T1000 (cell line): ENCODE results near the gene IGF2R.

Experiments
- DNase-seq: peaks from one replicate; lab custom pipeline; 2025; ENCODE audit warnings: mixed read lengths; lab: John Stamatoyannopoulos, UW

Gene IGF2R

DNA sequence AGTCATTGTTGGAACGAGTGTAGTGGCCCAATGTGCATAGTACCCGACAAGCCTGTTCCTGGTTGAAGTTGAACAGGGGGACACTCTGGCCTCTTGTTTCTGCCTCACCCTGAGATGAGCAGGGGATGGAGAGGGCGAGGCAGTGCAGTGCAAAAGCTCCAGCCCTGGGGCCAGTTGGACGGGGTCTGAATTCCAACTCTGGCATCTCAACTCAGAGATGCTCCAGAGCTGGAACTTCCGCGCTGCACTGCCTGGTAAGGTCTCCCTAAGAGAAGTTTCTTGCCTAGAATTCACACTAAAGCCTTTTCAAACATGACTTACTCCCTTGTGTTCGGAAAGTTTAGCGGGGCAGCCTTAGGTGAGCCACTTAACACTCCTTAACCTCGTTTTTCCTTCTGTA is 80.5 kb downstream of the IGF2R start:
- DNase-seq = no peak

DNA sequence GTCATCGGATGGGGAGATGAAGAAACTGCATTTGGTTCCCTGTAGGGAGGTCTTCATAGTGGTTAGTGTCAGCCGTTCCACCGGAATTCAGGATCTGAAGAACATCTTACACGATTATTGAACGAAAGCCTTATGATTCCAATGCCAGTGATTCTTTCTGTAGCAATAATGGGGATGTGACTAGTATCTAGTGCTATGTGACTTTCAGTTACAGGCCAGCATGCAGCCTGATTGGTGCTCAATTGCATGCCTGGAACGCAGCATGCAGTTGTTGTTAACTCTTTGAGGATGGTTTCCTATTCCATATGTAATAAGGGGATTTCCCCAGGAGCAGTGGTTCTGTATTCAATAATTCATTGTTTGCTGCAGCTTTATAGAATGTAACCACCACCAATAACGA is 81.1 kb downstream of the IGF2R start:
- no peak for DNase-seq

DNA sequence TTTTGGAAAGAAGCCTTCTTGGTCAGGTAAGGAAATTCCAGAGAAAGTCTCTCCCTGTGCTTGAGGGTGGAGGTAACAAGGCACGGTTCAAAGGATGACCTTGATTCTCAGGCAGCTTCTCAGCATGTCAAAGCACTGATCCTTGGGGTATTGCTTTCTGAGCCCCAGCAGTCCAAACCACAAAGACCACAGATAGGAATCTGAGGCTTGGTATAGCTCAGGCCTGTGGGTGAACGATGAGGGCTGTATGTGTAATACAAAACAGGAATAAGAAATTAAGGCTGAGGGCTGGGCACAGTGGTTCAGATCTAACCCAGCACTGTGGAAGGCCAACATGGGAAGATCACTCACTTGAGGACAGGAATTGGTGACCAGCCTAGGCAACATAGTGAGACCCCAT is 82.5 kb downstream of the IGF2R start:
- DNase-seq = no peak

GRCh38 chr6:160054271-160054670 is 85.4 kb downstream of the IGF2R start:
- DNase-seq = no peak

DNA sequence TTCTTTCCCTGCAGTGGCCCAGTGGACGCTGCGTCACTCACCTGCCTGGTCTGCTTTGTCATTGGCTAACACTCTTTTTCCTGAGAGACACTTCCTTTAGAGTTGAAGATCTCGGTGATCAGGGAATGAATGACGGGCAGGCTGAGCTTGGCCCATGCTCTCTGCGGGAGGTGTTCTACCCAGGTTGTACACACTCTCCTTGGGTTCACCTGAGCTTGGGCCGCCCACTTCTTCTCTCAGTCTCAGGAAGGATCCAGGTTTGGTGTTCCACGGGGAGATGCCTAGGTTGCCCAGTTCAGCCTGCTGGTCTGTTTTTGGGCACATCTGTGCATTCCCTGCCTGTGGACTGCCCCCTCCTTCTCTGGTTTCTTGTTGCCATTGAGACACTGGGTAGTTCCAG is 86.0 kb downstream of the IGF2R start:
- DNase-seq = no peak

DNA sequence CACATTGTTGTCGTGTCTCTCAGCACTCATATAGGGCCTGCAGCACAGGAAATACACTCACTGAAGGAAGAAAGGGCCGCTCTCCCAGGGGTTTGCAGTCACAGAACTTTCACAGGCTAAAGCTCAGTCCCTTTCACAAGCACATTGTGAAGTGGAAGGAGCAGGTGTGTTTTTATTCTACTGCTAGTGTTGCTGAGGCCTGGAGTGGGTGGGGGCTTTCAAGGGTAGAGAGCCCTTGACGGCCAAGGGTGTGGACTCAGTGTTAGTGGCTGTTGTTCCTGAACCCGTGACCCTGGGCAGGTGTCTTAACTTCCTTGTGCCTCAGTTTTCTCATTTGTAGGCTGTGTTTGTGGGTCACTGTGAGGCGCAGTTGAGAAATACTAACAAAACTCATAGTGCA is 86.5 kb downstream of the IGF2R start:
- DNase-seq = no peak

GRCh38 chr6:160055813-160056212 is 86.9 kb downstream of the IGF2R start:
- DNase-seq = no peak

DNA sequence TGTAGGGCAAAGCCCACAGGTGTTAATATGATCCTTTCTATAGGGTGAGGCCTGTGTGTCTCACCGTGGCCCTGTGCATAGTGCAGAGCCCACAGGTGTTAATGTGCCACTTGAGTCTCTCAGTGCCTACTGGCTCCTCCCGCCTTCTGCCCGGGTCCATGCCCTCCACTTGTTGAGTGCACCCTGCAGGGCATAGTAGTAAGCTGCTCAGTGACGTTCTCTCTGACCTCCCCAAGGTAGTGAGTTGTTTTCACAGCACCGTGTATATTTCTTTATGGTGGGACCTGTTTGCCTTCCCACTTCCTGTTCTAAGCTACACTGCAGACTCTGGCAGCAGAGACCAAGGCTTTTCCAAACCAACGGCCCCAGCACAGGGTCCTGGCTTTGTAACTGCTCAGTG is 88.2 kb downstream of the IGF2R start:
- no peak for DNase-seq

DNA sequence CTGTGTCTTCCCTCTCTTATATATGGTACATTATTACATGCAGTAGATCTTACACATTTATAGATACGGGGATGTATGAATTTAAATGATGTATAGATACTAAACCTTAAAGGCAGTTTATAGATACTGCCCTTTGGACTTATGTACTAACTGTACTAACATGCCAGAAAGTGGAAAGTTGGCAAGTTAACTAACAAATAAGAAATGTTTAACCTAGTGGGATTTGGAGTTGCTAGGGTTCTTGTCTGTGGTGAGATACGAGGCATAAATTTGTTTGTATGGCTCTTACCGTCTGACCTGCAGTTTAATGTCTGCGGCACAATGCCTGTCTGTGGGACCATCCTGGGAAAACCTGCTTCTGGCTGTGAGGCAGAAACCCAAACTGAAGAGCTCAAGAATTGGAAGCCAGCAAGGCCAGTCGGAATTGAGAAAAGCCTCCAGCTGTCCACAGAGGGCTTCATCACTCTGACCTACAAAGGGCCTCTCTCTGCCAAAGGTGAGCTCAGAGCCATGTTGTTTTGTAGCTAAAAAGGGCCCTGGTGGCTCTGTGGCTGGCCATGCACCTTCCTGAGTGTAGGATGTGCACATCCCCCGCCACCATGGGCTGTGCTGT is 89.8 kb downstream of the IGF2R start:
- DNase-seq = no peak

DNA sequence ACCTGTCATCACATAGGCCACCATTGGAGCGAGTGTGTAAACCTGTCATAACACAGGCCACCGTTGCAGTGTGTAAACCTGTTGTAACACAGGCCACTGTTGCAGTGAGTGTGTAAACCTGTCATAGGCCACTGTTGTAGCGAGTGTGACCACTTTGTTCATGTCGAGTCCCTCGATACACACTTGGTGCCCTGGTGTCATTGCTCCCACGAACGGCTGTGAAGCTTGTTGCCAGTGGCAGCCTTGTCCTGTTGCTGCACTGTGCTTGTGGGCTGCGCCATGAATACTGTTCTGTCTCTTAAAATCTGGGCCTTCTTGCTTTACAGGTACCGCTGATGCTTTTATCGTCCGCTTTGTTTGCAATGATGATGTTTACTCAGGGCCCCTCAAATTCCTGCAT is 91.3 kb downstream of the IGF2R start:
- DNase-seq = no peak

GRCh38 chr6:160060920-160061447 is 92.1 kb downstream of the IGF2R start:
- DNase-seq = no peak

DNA sequence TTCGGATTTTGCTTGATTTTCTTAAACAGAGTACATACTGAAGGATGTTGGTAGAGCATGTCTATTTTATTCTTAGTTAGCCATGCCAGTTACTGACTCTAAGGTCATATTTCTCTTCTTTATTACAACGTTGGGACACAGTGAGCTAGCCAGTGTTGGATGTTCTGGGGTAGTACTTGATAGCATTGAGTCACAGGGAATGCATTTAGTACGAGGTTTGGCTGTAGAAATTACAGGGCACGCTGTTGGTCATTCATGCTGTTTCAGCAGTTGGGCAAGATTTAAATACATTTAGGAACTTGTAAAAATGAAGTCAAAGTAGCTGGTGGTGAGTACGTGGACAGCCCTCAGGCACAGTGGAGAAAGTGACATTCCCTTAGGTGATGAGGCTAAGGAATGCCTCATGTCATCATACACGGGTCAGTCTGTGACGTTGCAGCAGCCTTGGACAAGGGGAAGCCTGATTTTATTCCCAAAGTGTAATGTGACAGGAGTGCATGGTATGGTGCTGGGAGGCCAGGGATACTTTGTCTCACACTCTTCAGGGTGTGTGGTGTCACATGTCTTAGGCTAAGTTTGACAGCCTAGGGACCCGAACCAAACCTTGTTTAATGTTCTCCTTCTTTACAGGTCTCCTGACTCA is 95.0 kb downstream of the IGF2R start:
- no peak for DNase-seq

- no peak for DNase-seq
These were observed 96.3 kb downstream of the IGF2R start for GRCh38 chr6:160065200-160065599.

- DNase-seq = no peak
These were observed 98.7 kb downstream of the IGF2R start for GRCh38 chr6:160067564-160067963.

DNA sequence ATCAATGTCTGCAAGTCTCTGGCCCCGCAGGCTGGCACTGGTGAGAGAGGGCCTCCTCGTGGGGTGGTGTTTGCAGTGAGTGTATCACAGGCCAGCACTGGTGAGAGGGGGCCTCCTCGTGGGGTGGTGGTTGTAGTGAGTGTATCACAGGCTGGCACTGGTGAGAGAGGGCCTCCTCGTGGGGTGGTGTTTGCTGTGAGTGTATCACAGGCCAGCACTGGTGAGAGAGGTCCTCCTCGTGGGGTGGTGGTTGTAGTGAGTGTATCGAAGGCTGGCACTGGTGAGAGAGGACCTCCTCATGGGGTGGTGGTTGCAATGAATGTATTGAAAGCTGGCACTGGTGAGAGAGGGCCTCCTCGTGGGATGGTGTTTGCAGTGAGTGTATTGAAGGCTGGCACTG is 99.5 kb downstream of the IGF2R start:
- no peak for DNase-seq

GRCh38 chr6:160069050-160069454 is 100.2 kb downstream of the IGF2R start:
- DNase-seq = no peak

GRCh38 chr6:160069459-160069858 is 100.6 kb downstream of the IGF2R start:
- DNase-seq = no peak

DNA sequence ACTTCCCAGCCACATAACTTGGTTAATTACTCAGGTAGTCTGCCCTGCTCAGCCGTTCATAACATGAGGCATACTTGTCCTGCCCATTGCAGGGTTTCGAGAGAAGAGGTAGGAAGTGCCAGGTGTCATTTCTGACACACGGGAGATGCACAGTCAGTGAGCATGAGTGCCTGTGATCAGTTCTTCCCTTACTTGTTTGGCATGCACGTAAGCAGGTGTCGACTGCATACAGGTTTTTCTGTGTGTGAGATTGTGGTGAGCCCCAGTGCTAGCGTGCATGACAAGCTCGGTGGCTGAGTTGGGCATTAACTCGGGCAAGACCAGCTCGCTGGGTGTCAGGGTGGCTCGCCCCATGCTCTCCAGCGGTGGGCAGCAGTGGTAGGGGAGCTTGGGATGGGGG is 101.5 kb downstream of the IGF2R start:
- DNase-seq = no peak

DNA sequence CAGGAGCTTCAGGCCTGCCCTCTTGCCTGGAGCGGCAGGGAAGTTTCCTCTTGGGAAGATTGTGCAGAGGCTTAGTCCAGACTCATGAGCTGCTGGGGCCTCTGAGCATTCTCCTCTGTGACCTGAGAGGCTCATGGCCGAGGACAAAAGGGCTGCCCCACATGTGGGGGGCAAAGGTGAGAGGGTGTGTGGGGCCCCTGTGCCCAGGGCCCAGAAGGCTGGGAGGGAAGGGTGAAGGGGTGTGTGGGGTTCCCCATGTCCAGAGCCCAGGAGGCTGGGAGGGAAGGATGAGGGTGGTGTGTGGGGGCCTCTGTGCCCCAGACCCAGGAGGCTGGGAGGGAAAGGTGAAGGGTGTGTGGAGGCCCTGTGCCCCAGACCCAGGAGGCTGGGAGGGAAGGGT is 101.9 kb downstream of the IGF2R start:
- no peak for DNase-seq

GRCh38 chr6:160071805-160072690 is 103.2 kb downstream of the IGF2R start:
- DNase-seq = no peak

DNA sequence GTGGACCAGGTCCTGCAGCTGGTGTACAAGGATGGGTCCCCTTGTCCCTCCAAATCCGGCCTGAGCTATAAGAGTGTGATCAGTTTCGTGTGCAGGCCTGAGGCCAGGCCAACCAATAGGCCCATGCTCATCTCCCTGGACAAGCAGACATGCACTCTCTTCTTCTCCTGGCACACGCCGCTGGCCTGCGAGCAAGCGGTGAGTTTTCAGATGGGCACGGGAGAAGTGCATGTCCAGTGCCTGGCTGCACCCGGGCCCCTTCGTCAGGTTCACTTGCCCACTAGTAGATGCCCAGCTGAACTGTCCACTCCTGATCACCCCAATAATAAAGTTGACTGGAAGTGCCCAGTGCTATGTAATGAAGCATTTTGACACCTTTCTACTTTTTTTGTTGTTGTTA is 104.4 kb downstream of the IGF2R start:
- no peak for DNase-seq

DNA sequence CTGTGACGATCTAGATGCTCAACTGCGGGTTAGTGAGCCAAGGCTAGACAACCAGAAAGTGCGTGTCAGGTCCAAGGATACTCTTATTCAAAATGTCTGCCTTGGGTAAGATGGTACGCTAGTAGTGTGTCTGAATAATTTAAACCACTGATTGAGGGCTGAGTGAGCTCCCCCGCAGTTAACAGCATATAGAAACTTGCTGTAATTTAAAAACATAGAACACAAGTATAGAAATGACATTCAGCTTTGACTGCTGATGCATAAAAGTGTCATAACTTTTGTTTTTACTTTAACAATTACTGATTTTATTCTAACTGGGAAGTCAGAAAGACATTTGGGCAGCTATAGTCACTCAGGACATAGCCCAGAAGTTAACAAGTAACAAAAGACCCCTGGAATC is 107.1 kb downstream of the IGF2R start:
- no peak for DNase-seq

DNA sequence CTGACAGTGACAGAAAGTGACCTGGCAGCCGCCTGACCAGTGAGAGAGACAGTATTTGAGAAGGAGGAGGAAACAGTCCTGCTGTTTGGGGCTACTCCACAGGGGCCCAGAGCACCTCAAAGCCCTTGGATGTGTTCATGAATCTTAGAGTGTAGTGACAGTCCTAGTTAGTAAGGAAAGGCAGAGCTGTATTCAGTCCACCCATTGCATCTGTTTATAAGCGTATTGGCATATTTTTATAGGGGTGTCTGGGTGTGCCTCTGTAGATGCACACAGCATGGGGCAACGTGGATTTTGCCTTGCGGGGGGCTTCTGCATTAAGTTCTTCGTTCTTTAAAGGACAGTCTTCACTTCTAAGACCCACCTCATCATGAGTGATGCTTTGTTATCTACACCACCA is 108.1 kb downstream of the IGF2R start:
- no peak for DNase-seq
